HG03457 (cell line): ENCODE measurements around the gene ZBTB6.
"Not testable (repeated sequence)": the region's sequence is repeated elsewhere in the genome, so short reads cannot be mapped to it uniquely, and the experiment has no call there.

Source experiments
- ATAC-seq: cut with Tn5 transposase; IDR thresholded peaks from one replicate; pipeline ENCODE4 v1.9.1; 2021; ENCODE audit warnings: moderate number of reproducible peaks; ENCODE audit not compliant: unreplicated experiment

ZBTB6 gene

GRCh38 chr9:122929796-122930354, 16.8 kb upstream of the ZBTB6 start:
- no peak for ATAC-seq

GRCh38 chr9:122923947-122924346, 10.8 kb upstream of the ZBTB6 start:
- ATAC-seq = no peak

- ATAC-seq = no peak
Measured at GRCh38 chr9:122922713-122923112, 9.6 kb upstream of the ZBTB6 start.

- ATAC-seq = no peak
Measured at GRCh38 chr9:122918310-122918709, 5.2 kb upstream of the ZBTB6 start.

GRCh38 chr9:122912671-122912963, 506 bp downstream of the ZBTB6 start:
- ATAC-seq = no peak

- ATAC-seq = not testable (repeated sequence)
Measured at GRCh38 chr9:122906122-122906521, 7.0 kb downstream of the ZBTB6 start.

GRCh38 chr9:122904823-122905710, 8.1 kb downstream of the ZBTB6 start, which contains the start of gene RC3H2:
Gene RC3H2, minus strand, starts transcription at chr9:122905359. Its CDS starts 7,850 bp downstream, at chr9:122897509.
- peak; percentile 85 for ATAC-seq

GRCh38 chr9:122904466-122904822, 8.7 kb downstream of the ZBTB6 start:
- ATAC-seq = peak; percentile 4

GRCh38 chr9:122900791-122901190, 12.3 kb downstream of the ZBTB6 start:
- ATAC-seq = no peak

- ATAC-seq = no peak
Measured at GRCh38 chr9:122897969-122898368, 15.2 kb downstream of the ZBTB6 start.

- no peak for ATAC-seq
Measured at GRCh38 chr9:122888480-122888879, 24.6 kb downstream of the ZBTB6 start.

- ATAC-seq = no peak
Measured at GRCh38 chr9:122883125-122883524, 30.0 kb downstream of the ZBTB6 start.

- no peak for ATAC-seq
Measured at GRCh38 chr9:122879443-122879842, 33.7 kb downstream of the ZBTB6 start.

- no peak for ATAC-seq
Measured at GRCh38 chr9:122875523-122875922, 37.6 kb downstream of the ZBTB6 start.

GRCh38 chr9:122867276-122867675, 45.8 kb downstream of the ZBTB6 start:
- ATAC-seq = not testable (repeated sequence)

- no peak for ATAC-seq
Measured at GRCh38 chr9:122866079-122866478, 47.0 kb downstream of the ZBTB6 start.

GRCh38 chr9:122865300-122865699, 47.8 kb downstream of the ZBTB6 start:
- ATAC-seq = no peak

- ATAC-seq = no peak
Measured at GRCh38 chr9:122863407-122863806, 49.7 kb downstream of the ZBTB6 start.

GRCh38 chr9:122860319-122861142, 52.6 kb downstream of the ZBTB6 start:
- ATAC-seq = no peak
